GM06990 (cell line): ENCODE results near the gene NYAP2.

Experiments
- DNase-seq: peaks from one replicate; pipeline ENCODE4 v3.0.0-alpha.2; 2011; ENCODE audit not compliant: insufficient read length; ENCODE audit errors: extremely low read depth
- H3K27me3 ChIP-seq: replicated peaks from 2 replicates; pipeline ENCODE4 v1.6.0; 2011; ENCODE audit warnings: low read length; ENCODE audit not compliant: control insufficient read depth, insufficient read depth
- H3K36me3 ChIP-seq: 2 replicates; pipeline ENCODE4 v1.5.1; 2011; ENCODE audit warnings: low read length; ENCODE audit not compliant: control insufficient read depth, insufficient read depth
- H3K4me3 ChIP-seq: replicated peaks from 2 replicates; pipeline ENCODE4 v1.5.1; 2011; ENCODE audit warnings: low read depth, mild to moderate bottlenecking, control low read depth, low read length
- CTCF ChIP-seq: IDR thresholded peaks from 2 replicates; pipeline ENCODE4 v1.5.1; 2011; ENCODE audit warnings: low read length, control low read depth, mild to moderate bottlenecking, inconsistent platforms; ENCODE audit not compliant: insufficient read depth, poor library complexity, severe bottlenecking

The NYAP2 gene

GRCh38 chr2:225378984-225379383, 20.5 kb upstream of the NYAP2 start:
- Histone ChIP-seq H3K36me3 (no peaks in the 10 kb centered on the region), H3K27me3 (no peaks in the 10 kb centered on the region), H3K4me3 (no peak overlapping the region)
- no peak for TF ChIP-seq CTCF
- no peak for DNase-seq

GRCh38 chr2:225379856-225380255, 19.7 kb upstream of the NYAP2 start:
- no peak for DNase-seq
- TF ChIP-seq CTCF: no peak
- H3K36me3 ChIP-seq: no peaks in the 10 kb centered on the region
- H3K4me3 ChIP-seq: no peak overlapping the region
- H3K27me3 ChIP-seq: no peaks in the 10 kb centered on the region

GRCh38 chr2:225381609-225382008, 17.9 kb upstream of the NYAP2 start:
- DNase-seq: no peak
- Histone ChIP-seq H3K36me3 (no peaks in the 10 kb centered on the region), H3K27me3 (no peaks in the 10 kb centered on the region), H3K4me3 (no peak overlapping the region)
- no peak for TF ChIP-seq CTCF

DNA sequence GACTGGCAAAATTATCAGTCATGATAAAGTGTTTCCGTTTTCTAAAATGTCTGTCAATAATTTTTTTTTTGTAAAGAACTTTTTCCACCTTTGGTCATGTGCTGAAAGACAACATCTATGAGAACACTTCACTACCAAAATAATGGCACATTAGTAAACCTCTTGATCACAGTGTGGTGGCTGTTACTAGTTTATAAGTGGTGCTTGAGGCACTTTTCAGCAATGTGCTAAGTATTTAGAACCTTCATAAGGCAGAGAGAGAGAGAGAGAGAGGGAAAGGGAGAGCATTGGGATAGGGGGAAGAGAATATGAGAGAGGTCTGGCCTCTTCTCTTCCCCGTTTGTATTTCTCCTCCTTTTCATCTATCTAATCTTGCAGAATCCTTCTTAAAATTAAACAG, 1.1 kb upstream of the NYAP2 start:
- Histone ChIP-seq H3K27me3 (no peaks in the 10 kb centered on the region), H3K36me3 (no peaks in the 10 kb centered on the region), H3K4me3 (no peak overlapping the region)
- no peak for DNase-seq
- TF ChIP-seq CTCF: no peak

- H3K4me3 ChIP-seq: no peak overlapping the region
- no peak for DNase-seq
- TF ChIP-seq CTCF: no peak
- H3K27me3 ChIP-seq: no peaks in the 10 kb centered on the region
- H3K36me3 ChIP-seq: no peaks in the 10 kb centered on the region
Observed at GRCh38 chr2:225400060-225400511, 576 bp downstream of the NYAP2 start.
